Sigmoid colon (tissue), 3 donors: ENCODE measurements around the gene PRM2.

Source experiments
- CTCF ChIP-seq, 4 experiments: fragments of 450-650 bp in 3 of 4; fragments of 200-600 bp in 1 of 4; IDR thresholded peaks; one replicate each; pipeline ENCODE4 v1.5.1; 2016 to 2019; ENCODE audit warnings: antibody characterized with exemption in 4 of 4, mild to moderate bottlenecking in 3 of 4, moderate library complexity in 2 of 4
- POLR2A ChIP-seq, 2 donors: fragments of 450-650 bp; IDR thresholded peaks; one replicate each; pipeline ENCODE4 v1.6.1; 2016; ENCODE audit warnings: antibody characterized with exemption in 2 of 2, mild to moderate bottlenecking in 2 of 2, moderate library complexity in 2 of 2

DNA sequence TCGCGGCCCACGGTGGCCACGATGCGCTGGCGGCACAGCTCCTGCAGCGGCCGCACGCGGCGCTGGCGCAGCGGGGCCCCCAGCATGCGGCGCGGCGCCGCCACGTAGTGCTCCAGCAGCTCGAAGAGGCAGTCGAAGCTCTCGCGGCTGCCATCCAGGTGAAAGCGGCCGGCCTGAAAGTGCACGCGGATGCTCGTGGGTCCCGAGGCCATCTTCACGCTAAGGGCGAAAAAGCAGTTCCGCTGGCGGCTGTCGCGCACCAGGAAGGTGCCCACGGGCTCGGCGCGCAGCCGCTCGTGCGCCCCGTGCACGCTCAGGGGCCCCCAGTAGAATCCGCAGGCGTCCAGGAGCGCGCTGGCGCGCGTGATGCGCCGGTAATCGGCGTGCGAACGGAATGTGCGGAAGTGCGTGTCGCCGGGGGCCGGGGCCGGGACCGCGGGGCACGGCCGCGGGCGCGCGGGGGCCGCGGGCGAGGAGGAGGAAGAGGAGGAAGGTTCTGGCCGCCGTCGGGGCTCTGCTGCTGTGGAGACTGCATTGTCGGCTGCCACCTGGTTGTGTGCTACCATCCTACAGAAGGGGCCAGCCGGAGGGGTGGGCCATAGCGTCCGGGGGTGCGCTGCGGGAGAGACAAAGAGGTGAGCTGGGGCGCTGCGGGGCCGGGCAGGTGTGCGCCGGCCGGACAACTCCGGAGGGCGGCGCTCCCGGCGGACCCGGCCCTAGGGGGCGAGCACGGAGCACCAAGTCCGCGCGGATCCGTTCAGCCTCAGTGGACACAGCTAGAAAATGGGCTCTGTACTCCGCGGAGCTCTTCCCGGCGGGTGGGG, 21.2 kb downstream of the PRM2 start:
- no peak for TF ChIP-seq POLR2A (IDR thresholded peaks at IDR 0.05)
- no peak for TF ChIP-seq CTCF (IDR thresholded peaks at IDR 0.05)
